Embryonic facial prominence (tissue), 1 donor: Measurements from ENCODE around the gene APMAP.
"Not testable (repeated sequence)": the region's sequence is repeated elsewhere in the genome, so short reads cannot be mapped to it uniquely, and the experiment has no call there.

Source experiments
- DNase-seq: peaks from one replicate; pipeline ENCODE4 v3.0.0-alpha.2; 2016; ENCODE audit errors: extremely low spot score

The APMAP gene

GRCh38 chr20:24951536-24952083, 40.9 kb downstream of the APMAP start:
- no peak for DNase-seq

GRCh38 chr20:24950836-24951525, 41.6 kb downstream of the APMAP start:
- DNase-seq: no peak

DNA sequence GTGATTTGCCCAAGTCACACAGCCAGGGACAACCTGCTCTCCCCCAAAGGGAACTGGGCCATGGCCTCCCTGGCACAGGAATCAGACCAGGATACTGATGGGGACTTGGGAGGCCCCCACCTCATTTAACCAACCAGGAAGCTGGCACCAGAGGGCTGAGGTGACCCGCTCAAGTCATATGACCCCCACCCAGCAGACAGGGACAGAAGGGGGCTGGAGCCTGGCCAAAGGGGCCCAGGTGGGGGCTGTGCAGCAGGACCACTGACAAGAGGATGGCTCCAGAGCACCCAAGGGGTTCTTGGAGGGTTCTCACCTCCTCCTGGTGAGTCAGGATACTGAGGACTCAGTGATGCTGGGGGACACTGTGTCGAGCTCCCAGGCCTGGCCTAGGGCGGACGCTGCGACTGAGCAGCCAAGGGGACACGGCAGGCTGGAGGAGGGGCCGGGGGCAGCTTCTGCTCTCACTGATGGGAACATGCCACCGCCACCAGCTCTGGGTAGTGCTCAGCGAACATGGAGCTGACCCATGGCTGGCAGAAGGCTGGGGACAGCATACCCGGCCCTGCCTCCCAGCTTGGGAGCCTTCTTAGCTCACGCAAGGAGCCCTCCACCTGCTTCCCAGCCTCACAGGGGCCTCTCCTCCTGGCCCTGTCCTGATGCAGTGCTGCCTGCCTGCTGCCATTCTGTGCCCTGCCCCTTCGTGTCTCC, 42.3 kb downstream of the APMAP start:
- no peak for DNase-seq

DNA sequence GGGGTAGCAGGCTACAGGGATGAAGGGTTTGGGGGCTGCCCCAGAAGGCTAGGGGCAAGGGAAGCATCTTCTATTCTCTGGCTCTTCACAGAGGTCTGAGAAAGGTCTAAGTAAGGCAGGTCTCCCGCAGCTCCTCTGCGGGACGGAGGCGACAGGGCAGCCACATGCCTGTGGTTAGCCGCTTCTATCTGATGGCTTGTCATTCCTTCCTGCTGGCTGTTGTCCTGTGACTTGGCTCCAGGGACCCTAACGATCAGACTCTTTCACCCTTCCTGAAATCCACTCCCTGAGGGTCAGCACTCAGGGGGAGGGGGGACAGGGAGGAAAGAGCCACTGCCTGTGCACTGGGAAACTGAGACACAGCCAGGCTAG, 42.8 kb downstream of the APMAP start:
- no peak for DNase-seq

GRCh38 chr20:24948939-24949679, 43.4 kb downstream of the APMAP start, which contains the start of gene CST7:
TSS of gene CST7 (plus strand) at chr20:24949269. CDS start at chr20:24949506, 237 bp downstream.
- DNase-seq: no peak

GRCh38 chr20:24948396-24948938, 44.1 kb downstream of the APMAP start:
- DNase-seq: not testable (repeated sequence)

DNA sequence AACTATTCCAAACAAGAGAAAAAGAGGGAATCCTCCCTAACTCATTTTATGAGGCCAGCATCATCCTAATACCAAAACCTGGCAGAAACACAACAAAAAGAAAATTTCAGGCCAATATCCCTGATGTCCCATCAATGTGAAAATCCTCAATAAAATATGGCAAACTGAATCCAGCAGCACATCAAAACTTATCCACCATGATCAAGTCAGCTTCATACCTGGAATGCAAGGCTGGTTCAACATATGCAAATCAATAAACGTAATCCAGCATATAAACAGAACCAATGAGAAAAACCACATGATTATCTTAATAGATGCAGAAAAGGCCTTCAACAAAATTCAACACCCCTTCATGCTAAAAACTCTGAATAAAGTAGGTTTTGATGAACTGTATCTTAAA, 46.2 kb downstream of the APMAP start:
- not testable (repeated sequence) for DNase-seq

DNA sequence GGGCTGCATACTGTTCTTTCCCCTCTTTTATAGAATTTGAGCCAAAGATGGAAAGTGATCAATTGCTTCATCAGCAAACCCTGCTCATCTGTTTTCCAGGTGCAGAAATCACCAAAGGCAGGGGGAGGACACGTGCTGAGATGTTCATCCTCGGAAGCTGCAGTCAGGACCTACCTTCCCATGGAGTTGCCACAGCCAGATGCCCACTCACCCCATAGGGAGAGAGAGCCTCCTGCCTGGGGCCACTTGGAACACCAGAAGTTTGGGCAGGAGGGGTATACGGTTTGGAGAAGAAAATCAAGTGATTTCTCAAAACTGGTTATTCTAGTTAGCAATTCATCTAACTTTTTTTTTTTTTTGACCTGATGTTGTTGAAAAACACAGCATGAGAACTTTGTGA, 48.8 kb downstream of the APMAP start:
- no peak for DNase-seq

- no peak for DNase-seq
Measured at GRCh38 chr20:24943196-24943595, 49.4 kb downstream of the APMAP start.

GRCh38 chr20:24942679-24943078, 49.9 kb downstream of the APMAP start:
- DNase-seq: no peak

DNA sequence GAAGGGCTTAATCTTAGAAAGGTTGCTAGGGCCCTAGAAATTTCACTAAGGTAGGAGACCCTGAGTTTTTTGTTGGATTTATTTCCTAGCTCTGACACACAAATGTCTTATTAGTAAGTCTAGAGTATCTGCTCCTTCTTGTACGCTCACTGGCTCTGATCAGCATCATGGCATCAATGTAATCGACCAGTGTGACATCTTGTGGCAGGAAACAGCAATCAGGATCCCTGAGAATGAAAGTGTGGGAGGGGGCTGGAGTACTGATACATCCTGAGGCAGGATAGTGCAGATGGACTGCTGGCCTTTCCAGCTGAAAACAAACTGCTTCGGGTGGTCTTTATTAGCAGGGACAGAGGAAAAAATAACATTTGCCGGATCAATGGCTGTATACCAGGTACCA, 53.5 kb downstream of the APMAP start:
- DNase-seq: no peak

GRCh38 chr20:24938498-24938897, 54.1 kb downstream of the APMAP start:
- no peak for DNase-seq

GRCh38 chr20:24937579-24937978, 55.0 kb downstream of the APMAP start:
- DNase-seq: no peak

DNA sequence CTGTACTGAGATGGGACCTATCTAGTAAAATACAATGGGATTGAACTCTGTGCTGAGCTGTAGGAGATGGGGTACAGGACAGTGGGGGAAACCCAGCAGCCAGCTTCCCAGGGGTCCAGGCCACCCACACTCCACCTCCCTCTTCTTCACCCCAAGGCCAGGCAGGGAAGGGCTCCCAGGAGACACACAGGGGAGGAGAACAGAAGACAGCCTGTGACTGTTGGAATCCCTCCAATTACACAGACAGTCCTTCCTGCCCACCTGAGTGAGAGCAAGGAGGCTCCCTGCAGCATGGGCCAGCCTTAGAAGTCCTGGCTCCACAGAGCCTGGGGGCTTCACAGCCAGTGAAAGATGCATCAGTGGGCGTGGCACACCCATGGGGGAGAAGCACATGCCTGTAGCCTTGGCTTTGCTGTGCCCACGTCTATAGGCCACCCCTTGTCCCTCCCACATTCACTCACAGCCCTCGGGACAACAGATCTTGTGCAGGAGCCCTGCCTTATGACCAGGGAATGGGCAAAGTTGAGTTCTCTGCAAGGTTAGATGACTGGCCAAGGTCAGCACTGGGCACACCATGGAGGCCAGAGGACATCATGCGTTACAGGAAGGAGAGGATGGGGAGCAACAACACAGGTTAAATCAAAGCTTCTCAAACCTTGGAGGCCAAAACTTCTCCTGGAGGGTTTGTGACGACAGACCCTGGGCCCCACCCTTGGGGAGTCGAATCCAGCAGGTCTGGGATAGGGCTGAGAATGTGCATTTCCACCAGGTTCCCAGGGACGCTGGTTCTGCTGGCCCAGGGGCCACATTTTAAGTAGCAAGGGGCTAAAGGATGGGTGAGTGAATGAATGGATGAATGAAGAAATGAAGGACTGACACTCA, 55.8 kb downstream of the APMAP start:
- DNase-seq: no peak

- no peak for DNase-seq
Measured at GRCh38 chr20:24935766-24936525, 56.6 kb downstream of the APMAP start.

GRCh38 chr20:24935140-24935539, 57.4 kb downstream of the APMAP start:
- DNase-seq: no peak

DNA sequence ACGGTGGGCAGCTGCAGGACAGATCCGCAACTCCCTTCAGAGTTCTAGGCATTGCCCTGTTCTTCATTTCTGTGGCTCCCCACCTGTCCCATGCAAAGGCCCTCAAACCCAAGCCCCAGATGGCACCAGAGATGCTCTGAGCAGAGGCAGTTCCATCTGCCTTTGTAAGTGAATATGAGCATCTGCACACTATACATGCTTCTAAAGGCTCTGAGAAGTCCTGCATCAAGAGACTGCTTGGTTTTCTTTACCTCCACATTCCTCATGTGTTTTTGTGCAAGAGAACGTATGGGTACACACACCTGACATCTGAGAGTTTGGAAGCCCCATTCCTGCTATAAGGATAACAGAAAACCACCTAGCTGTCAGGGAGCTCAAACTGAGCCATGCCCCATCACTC, 57.8 kb downstream of the APMAP start:
- no peak for DNase-seq

DNA sequence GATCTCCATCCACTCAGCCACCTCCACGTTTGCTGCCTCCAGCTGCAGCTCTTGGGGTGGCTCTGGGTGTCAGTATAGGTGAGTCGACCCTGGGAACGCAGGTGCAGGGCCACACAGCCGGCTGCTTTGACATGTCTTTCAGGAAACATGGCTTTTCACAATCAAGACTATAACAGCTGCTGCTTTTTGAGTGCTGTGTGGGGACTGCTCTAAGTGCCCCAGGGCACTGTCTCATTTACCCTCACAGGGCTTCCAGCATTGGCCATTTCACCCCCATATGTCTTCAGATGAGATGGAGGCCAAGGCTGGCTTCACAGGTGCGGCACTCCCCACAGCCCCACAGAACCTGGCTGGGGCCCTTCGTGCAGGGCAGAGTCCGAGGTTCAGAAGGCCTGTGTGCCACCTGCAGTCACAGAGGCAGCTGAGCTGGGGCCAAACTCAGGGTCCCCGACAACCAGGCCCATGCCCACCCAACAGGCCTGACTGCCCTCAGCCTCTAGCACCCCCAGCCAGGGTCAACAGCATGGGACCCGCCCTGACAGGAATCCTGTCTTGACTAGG, 58.4 kb downstream of the APMAP start:
- no peak for DNase-seq

DNA sequence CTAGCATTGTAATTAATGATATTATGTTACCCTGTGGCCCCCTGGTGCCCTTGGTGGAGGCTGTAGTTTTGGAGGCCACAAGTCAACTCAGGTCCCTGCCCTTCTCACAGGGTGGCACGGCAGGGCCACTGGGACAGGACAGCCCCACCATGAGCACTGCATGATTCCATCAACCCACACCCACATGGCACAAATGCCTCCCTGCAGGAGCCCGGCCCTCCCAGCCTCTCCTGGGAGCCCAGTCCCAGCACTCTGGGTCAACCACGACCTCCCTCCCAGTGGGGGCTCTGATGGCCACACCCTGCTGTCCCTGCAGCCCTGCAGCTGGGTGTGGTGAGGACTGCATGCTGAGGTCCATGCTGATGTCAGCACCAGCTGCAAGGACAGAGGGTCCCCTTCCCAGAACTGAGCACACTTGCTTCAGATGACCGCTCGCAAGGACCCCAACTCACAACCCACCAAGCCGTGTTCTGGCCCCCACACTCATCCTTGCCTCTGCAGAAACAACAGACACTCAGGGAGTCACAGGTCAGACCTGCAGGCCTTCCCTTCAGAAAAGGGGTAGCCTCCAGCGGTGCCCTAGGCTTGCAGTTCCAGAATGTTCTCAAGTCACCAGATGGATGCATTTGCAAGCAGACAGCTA, 59.2 kb downstream of the APMAP start:
- no peak for DNase-seq

DNA sequence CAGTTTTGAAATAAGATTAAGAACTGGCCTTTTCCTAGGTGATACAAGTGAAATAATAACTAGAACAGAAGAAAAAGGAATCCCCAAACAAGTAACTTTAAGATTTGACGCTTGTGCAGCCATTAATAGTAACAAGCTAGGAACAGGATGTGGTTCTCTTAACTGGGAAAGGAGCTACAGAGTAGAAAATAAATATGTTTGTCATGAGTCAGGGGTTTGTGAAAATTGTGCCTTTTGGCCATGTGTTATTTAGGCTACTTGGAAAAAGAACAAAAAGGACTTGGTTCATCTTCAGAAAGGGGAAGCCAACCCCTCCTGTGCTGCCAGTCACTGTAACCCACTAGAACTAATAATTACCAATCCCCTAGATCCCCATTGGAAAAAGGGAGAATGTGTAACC, 60.7 kb downstream of the APMAP start:
- not testable (repeated sequence) for DNase-seq
